MM.1S (cell line): ENCODE results near the gene FOXN3.

Source experiments
- DNase-seq: peaks from one replicate; pipeline ENCODE4 v3.0.0-alpha.2; 2015
- H2AFZ ChIP-seq: fragments of 300-600 bp; sonication (generic); 2 replicates; pipeline ENCODE4 v1.6.0; 2016; ENCODE audit warnings: antibody characterized with exemption, low read length
- H3F3A ChIP-seq: fragments of 300-600 bp; sonication (generic); 2 replicates; pipeline ENCODE4 v1.6.1; 2016; ENCODE audit warnings: mild to moderate bottlenecking, antibody characterized with exemption, low read length, moderate library complexity, mixed read lengths; ENCODE audit not compliant: insufficient read depth
- H3K27ac ChIP-seq: fragments of 300-600 bp; sonication (generic); 2 replicates; pipeline ENCODE4 v1.5.1; 2016; ENCODE audit warnings: mild to moderate bottlenecking, low read length
- H3K27me3 ChIP-seq: fragments of 300-600 bp; sonication (generic); replicated peaks from 2 replicates; pipeline ENCODE4 v1.6.0; 2016; ENCODE audit warnings: low read length; ENCODE audit not compliant: insufficient read depth
- H3K36me3 ChIP-seq: fragments of 300-600 bp; sonication (generic); replicated peaks from 2 replicates; pipeline ENCODE4 v1.6.1; 2016; ENCODE audit warnings: mild to moderate bottlenecking, low read length, mixed read lengths; ENCODE audit not compliant: insufficient read depth
- H3K4me1 ChIP-seq: fragments of 300-600 bp; sonication (generic); 2 replicates; pipeline ENCODE4 v1.6.1; 2016; ENCODE audit warnings: low read length, mixed read lengths
- H3K4me2 ChIP-seq: fragments of 300-600 bp; sonication (generic); 2 replicates; pipeline ENCODE4 v1.6.0; 2016; ENCODE audit warnings: low read depth, low read length
- H3K4me3 ChIP-seq: fragments of 300-600 bp; sonication (generic); 2 replicates; pipeline ENCODE4 v1.5.1; 2016; ENCODE audit warnings: low read length, mixed read lengths
- H3K79me2 ChIP-seq: fragments of 300-600 bp; sonication (generic); 2 replicates; pipeline ENCODE4 v1.6.1; 2016; ENCODE audit warnings: mixed run types, low read length, mixed read lengths
- H3K9ac ChIP-seq: fragments of 300-600 bp; sonication (generic); 2 replicates; pipeline ENCODE4 v1.6.1; 2016; ENCODE audit warnings: low read length, mixed read lengths
- H3K9me2 ChIP-seq: fragments of 300-600 bp; sonication (generic); replicated peaks from 2 replicates; pipeline ENCODE4 v1.6.1; 2016; ENCODE audit warnings: mild to moderate bottlenecking, low read length, mixed read lengths; ENCODE audit not compliant: insufficient read depth
- H3K9me3 ChIP-seq: fragments of 300-600 bp; sonication (generic); replicated peaks from 2 replicates; pipeline ENCODE4 v1.6.1; 2016; ENCODE audit warnings: mild to moderate bottlenecking, low read length, mixed read lengths; ENCODE audit not compliant: insufficient read depth
- H4K20me1 ChIP-seq: fragments of 300-600 bp; sonication (generic); 2 replicates; pipeline ENCODE4 v1.6.1; 2016; ENCODE audit warnings: mild to moderate bottlenecking, low read length, moderate library complexity, mixed read lengths; ENCODE audit not compliant: insufficient read depth
- CTCF ChIP-seq: fragments of 300-600 bp; sonication (generic); IDR thresholded peaks from 2 replicates; pipeline ENCODE4 v1.5.1; 2016; ENCODE audit warnings: antibody characterized with exemption, low read length, mixed read lengths
- EZH2 ChIP-seq: fragments of 300-600 bp; sonication (generic); optimal IDR thresholded peaks from 2 replicates; pipeline ENCODE3; 2017; ENCODE audit warnings: low read depth, mild to moderate bottlenecking, antibody characterized with exemption, low read length, mixed read lengths
- EZH2phosphoT487 ChIP-seq: fragments of 300-600 bp; sonication (generic); IDR thresholded peaks from 2 replicates; pipeline ENCODE4 v1.6.1; 2018; ENCODE audit warnings: antibody characterized with exemption, low read length

FOXN3 gene

GRCh38 chr14:89304561-89304960 lies 112.5 kb downstream of the FOXN3 start:
- Histone ChIP-seq H3K27me3 (no peaks in the 10 kb centered on the region), H3F3A (peaks cover 29% of the 10 kb centered on the region), H3K27ac (peak overlapping the region; percentile 100), H3K79me2 (peaks cover 63% of the 10 kb centered on the region), H3K36me3 (no peaks in the 10 kb centered on the region), H3K4me3 (peak overlapping the region; percentile 49), H3K9me3 (no peaks in the 10 kb centered on the region), H2AFZ (no peak overlapping the region), H3K4me1 (peaks cover 28% of the 10 kb centered on the region), H4K20me1 (no peaks in the 10 kb centered on the region), H3K9me2 (no peaks in the 10 kb centered on the region), H3K9ac (peak overlapping the region; percentile 92), H3K4me2 (peak overlapping the region; percentile 80)
- TF ChIP-seq EZH2phosphoT487 (no peak), CTCF (no peak), EZH2 (no peak)
- DNase-seq = no peak

GRCh38 chr14:89303456-89304435 lies 113.3 kb downstream of the FOXN3 start:
- H3K4me1 ChIP-seq = peaks cover 28% of the 10 kb centered on the region
- H3K36me3 ChIP-seq = no peaks in the 10 kb centered on the region
- H3K27me3 ChIP-seq = no peaks in the 10 kb centered on the region
- no peaks in the 10 kb centered on the region for H3K9me2 ChIP-seq
- peaks cover 29% of the 10 kb centered on the region for H3F3A ChIP-seq
- no peaks in the 10 kb centered on the region for H3K9me3 ChIP-seq
- no peaks in the 10 kb centered on the region for H4K20me1 ChIP-seq
- H3K4me2 ChIP-seq = peak overlapping the region; percentile 80
- peak; percentile 70 for DNase-seq
- H3K27ac ChIP-seq = peak overlapping the region; percentile 100
- H2AFZ ChIP-seq = no peak overlapping the region
- peaks cover 59% of the 10 kb centered on the region for H3K79me2 ChIP-seq
- TF ChIP-seq EZH2 = no peak
- peak overlapping the region; percentile 49 for H3K4me3 ChIP-seq
- H3K9ac ChIP-seq = peak overlapping the region; percentile 92

- no peaks in the 10 kb centered on the region for H3K9me2 ChIP-seq
- no peaks in the 10 kb centered on the region for H3K36me3 ChIP-seq
- no peak overlapping the region for H3K4me3 ChIP-seq
- DNase-seq = no peak
- peak overlapping the region; percentile 80; the same call in 1 of the 2 replicates for H3K4me2 ChIP-seq
- no peaks in the 10 kb centered on the region for H4K20me1 ChIP-seq
- no peaks in the 10 kb centered on the region for H3K9me3 ChIP-seq
- no peak overlapping the region for H3K9ac ChIP-seq
- H3K27ac ChIP-seq = peak overlapping the region; percentile 100; the same call in 1 of the 2 replicates
- H2AFZ ChIP-seq = no peak overlapping the region
- H3K4me1 ChIP-seq = peaks cover 28% of the 10 kb centered on the region
- no peaks in the 10 kb centered on the region for H3K27me3 ChIP-seq
- H3K79me2 ChIP-seq = peaks cover 57% of the 10 kb centered on the region
- TF ChIP-seq CTCF (no peak), EZH2phosphoT487 (no peak), EZH2 (no peak)
- H3F3A ChIP-seq = peaks cover 29% of the 10 kb centered on the region
These were observed 114.6 kb downstream of the FOXN3 start for GRCh38 chr14:89302396-89302950.
